ENCODE measurements around the gene ENTPD6.

Gene ENTPD6

DNA sequence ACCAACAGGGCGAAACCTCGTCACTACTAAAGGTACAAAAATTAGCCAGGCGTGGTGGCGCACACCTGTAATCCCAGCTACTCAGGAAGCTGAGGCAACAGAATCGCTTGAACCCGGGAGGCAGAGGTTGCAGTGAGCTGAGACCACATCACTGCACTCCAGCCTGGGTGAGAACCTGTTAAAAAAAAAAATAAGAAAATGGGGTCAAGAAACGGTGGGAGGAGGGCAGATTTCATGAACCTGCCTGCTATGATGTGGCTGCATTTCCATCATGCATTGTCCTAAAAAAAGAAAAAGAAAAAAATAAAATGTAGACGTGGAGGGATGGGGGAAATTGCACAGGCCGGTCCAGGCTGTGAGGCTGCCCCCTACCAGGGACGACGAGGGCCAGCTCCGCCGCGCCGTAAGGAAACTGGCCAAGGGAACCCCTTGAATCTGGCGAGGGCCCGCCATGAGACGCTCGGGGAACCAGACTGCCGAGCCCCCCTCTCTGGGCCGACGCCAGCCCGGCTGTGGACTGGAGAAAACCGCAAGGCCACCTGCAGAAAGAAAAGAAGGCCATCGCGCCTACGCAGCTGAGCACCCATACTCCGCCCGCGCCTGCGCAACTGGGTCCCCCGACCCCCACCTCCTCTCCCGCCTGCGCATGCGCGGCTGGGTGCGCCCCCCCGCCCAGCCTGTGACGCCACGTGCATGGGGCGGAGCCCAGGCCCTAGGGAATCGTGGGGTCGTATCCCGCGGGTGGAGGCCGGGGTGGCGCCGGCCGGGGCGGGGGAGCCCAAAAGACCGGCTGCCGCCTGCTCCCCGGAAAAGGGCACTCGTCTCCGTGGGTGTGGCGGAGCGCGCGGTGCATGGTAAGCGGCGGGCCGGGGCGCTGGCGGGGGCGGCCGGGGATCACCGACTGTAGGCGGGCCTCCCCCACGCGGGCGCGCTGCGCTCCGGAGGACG, at the start of gene ENTPD6 (continued):
- TF ChIP-seq PRDM10 (tag by site-specific recombination; IDR thresholded peaks at IDR 0.05), result peak; percentile 89
- TF ChIP-seq ZNF843 (tag by site-specific recombination; IDR thresholded peaks at IDR 0.05), result no peak
- no peak for TF ChIP-seq PRDM2 (tag by site-specific recombination; IDR thresholded peaks at IDR 0.05; ENCODE audit: borderline replicate concordance)

- Histone ChIP-seq H3K4me3 (ENCODE audit: low read depth, low read length) (no peak overlapping the region), H3K27ac (ENCODE audit: extremely low read depth, low read depth, low read length) (no peak overlapping the region), H3K9me3 (ENCODE audit: control insufficient read depth, insufficient read depth, low read depth, low read length) (no peaks in the 10 kb centered on the region), H3K4me1 (ENCODE audit: control insufficient read depth, insufficient read depth, low read length) (no peaks in the 10 kb centered on the region), H3K36me3 (ENCODE audit: control insufficient read depth in 2 of 2, insufficient read depth in 1 of 2, low read length in 2 of 2) (no peaks in the 10 kb centered on the region)
- ChIA-PET POLR2A (no interaction called here), CTCF (no interaction called here)
- TF ChIP-seq PRDM6 (tag by site-specific recombination; IDR thresholded peaks at IDR 0.05), result no peak
- TF ChIP-seq ZNF311 (tag by site-specific recombination; IDR thresholded peaks at IDR 0.05; ENCODE audit: borderline replicate concordance), result no peak
- no peak for TF ChIP-seq ZNF510 (tag by site-specific recombination; IDR thresholded peaks at IDR 0.05; ENCODE audit: insufficient replicate concordance)
- no peak for TF ChIP-seq ZBTB11 (tag by site-specific recombination; conservative IDR thresholded peaks at IDR 0.05; ENCODE audit: low read depth)
- TF ChIP-seq, protein P1, sequence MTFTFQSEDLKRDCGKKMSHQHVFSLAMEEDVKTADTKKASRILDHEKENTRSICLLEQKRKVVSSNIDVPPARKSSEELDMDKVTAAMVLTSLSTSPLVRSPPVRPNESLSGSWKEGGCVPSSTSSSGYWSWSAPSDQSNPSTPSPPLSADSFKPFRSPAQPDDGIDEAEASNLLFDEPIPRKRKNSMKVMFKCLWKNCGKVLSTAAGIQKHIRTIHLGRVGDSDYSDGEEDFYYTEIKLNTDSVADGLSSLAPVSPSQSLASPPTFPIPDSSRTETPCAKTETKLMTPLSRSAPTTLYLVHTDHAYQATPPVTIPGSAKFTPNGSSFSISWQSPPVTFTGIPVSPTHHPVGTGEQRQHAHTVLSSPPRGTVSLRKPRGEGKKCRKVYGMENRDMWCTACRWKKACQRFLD (tag by site-specific recombination; IDR thresholded peaks at IDR 0.05), result no peak
- TF ChIP-seq ZBTB48 (tag by site-specific recombination; IDR thresholded peaks at IDR 0.05), result no peak
- TF ChIP-seq ZNF548 (tag by site-specific recombination; IDR thresholded peaks at IDR 0.05), result no peak
- no peak for TF ChIP-seq EGR2 (tag by site-specific recombination; IDR thresholded peaks at IDR 0.05; ENCODE audit: low read depth)
- TF ChIP-seq YY1 (tag by site-specific recombination; IDR thresholded peaks at IDR 0.05), result no peak
- TF ChIP-seq, protein P2, sequence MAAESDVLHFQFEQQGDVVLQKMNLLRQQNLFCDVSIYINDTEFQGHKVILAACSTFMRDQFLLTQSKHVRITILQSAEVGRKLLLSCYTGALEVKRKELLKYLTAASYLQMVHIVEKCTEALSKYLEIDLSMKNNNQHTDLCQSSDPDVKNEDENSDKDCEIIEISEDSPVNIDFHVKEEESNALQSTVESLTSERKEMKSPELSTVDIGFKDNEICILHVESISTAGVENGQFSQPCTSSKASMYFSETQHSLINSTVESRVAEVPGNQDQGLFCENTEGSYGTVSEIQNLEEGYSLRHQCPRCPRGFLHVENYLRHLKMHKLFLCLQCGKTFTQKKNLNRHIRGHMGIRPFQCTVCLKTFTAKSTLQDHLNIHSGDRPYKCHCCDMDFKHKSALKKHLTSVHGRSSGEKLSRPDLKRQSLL (tag by site-specific recombination; IDR thresholded peaks at IDR 0.05), result no peak
- TF ChIP-seq, protein P3, sequence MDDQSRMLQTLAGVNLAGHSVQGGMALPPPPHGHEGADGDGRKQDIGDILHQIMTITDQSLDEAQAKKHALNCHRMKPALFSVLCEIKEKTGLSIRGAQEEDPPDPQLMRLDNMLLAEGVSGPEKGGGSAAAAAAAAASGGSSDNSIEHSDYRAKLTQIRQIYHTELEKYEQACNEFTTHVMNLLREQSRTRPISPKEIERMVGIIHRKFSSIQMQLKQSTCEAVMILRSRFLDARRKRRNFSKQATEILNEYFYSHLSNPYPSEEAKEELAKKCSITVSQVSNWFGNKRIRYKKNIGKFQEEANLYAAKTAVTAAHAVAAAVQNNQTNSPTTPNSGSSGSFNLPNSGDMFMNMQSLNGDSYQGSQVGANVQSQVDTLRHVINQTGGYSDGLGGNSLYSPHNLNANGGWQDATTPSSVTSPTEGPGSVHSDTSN (CRISPR knock-in tag; IDR thresholded peaks at IDR 0.05), result no peak
- no peak for TF ChIP-seq ZNF677 (tag by site-specific recombination; IDR thresholded peaks at IDR 0.05)
Measured at GRCh38 chr20:25146976-25147375, 48.5 kb upstream of the ENTPD6 start.

Data from HEK293 (cell line).